CD4-positive, alpha-beta T cell treated with Interleukin-4 for 1 hour (primary cell): Measurements from ENCODE around the gene C3orf80.
"Not testable (repeated sequence)": the region's sequence is repeated elsewhere in the genome, so short reads cannot be mapped to it uniquely, and the experiment has no call there.

Experiments used
- DNase-seq, 2 donors: peaks; one replicate each; pipeline ENCODE4 v3.0.0-alpha.2; 2020 to 2022

Gene C3orf80

GRCh38 chr3:160217675-160218074 is 7.5 kb upstream of the C3orf80 start:
- DNase-seq: no peak

DNA sequence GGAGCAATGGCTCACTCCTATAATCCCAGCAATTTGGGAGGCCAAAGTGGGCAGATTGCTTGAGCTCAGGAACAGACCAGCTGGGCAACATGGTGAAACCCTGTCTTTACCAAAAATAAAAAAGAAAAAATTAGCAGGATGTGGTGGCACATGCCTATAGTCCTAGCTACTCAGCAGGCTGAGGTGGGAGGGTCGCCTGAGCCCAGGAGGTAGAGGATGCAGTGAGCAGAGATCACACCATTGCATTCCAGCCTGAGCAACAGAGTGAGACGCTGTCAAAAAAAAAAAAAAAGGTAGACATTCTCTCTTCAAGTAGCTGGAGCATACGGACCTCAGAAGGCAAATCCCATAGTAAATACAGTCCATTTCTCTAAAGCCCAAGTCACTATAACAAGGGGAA is 7.1 kb upstream of the C3orf80 start:
- DNase-seq: no peak

- no peak for DNase-seq
Measured at GRCh38 chr3:160220038-160220437, 5.2 kb upstream of the C3orf80 start.

- DNase-seq: no peak
Measured at GRCh38 chr3:160221019-160221418, 4.2 kb upstream of the C3orf80 start.

- DNase-seq: no peak
Measured at GRCh38 chr3:160224256-160224655, 966 bp upstream of the C3orf80 start.

DNA sequence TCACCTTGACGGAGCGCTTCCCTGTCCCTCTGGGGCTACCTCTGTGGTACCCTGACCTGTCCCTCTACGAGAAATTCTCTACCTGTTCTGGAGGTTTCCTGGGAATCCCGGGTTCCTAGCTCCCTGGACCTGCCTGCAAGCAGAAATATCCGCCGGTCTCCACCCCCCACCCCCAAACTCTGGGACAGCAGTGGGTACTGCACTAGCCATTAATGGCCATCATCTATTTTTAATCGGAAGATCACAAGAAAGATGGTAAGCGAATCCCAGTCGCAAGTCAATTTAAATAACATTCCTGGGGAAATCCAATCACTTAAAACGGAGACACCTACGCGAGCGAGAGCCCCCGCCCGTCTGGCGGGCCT is 429 bp upstream of the C3orf80 start:
- DNase-seq: no peak

GRCh38 chr3:160226026-160226907 is 1.0 kb downstream of the C3orf80 start:
- DNase-seq: no peak

DNA sequence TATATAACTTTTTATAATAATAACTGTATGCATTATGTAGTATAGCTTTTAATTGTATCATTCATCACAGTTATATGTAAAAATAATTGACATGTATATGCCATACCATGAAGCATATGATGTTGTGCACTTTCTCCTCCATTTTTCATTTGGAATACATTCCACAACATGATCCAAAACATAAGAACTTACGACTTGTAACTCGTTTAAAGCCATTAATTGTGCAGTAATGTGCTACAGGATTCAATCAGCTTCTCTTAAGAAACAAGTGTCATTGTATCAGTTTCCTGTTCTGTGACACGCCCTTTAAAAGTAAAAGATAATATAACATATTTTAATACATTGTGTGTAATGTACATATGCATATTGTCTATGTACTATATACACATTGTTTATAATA is 2.2 kb downstream of the C3orf80 start:
- no peak for DNase-seq

GRCh38 chr3:160232014-160232413 is 6.8 kb downstream of the C3orf80 start:
- DNase-seq: no peak

- not testable (repeated sequence) for DNase-seq
Measured at GRCh38 chr3:160240719-160241118, 15.5 kb downstream of the C3orf80 start.

DNA sequence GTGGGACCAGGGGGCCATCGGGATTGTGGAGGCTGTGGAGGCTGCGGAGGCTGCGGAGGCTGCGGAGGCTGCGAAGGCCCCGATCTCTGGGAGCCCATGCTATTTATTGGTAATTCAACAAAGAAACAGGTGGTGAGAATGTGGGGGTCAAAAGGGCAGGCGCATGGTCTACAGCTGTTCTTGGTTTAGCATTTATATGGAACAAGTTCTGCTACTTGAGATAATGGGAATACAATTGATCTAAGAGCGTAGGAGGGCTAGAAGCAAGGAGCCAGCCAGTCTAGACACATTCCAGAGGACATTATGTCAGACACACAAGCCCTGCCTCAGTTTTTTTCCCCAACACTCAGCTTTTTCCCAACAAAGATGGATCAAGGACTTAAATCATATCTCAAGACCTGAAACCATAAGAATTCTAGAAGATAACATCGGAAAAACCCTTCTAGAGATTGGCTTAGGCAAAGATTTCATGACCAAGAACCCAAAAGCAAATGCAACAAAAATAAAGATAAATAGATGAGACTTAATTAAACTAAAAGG is 20.1 kb downstream of the C3orf80 start:
- DNase-seq: no peak

DNA sequence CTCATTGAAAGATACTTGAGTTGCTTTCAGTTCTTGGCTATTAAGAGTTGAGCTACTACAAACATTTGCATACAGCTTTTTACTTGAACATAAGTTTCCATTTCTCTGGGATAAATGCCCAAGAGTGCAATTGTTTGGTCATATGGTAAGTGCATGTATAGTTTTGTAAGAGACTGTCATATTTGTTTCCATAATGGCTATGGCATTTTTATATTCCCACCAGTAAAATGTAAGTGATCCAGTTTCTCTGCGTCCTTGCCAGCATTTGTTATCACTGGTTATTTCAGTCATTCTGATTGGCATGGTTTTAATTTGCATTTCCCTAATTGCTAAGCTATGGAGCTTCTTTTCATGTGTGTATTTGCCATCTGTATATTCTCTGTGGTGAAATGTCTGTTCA is 22.5 kb downstream of the C3orf80 start:
- DNase-seq: no peak

DNA sequence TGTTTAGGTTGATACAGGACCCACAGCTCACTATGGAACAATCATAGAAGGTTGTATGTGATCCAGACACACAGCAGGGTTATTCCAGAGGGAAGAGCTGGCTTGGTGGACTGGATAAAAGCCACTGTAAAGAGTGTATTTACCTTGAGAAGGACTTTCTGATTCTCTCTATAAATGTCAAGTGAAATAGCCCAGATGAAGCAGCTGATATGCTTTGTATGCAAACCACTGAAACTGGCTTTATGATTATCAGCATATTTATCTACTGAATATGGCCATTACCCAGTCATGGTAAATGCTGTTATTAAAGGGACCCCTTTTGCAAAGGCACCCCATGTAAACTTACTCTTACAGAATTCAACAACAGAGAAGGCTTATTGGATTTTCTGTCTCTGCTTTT is 28.1 kb downstream of the C3orf80 start:
- DNase-seq: no peak

DNA sequence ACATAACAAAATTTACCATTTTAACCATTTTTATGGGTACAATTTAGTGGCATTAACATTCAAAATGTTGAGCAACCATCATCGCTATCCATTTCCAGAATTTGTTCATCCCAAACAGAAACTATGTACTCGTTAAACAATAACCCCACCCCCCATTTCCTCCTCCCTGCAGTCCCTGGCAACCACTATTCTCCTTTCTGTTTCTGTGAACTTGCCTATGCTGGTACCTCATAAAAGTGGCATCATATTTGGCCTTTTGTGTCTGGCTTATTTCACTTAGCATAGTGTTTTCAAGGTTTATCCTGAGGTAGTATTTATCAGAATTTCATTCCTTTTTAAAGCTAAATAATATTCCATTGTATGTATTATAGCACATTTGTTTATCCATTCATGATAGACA is 32.4 kb downstream of the C3orf80 start:
- no peak for DNase-seq

- DNase-seq: no peak
Measured at GRCh38 chr3:160259589-160259988, 34.4 kb downstream of the C3orf80 start.

GRCh38 chr3:160260587-160261270 is 35.5 kb downstream of the C3orf80 start:
- no peak for DNase-seq

GRCh38 chr3:160265088-160265487 is 39.9 kb downstream of the C3orf80 start:
- no peak for DNase-seq
